H1 (cell line): ENCODE results near the gene KCNJ5.

Experiments used
- BRCA1 ChIP-seq: IDR thresholded peaks from 2 replicates; pipeline ENCODE4 v1.6.1; 2012; ENCODE audit warnings: low read depth, low read length, improper control_type of control experiment
- CHD2 ChIP-seq: IDR thresholded peaks from 2 replicates; pipeline ENCODE4 v1.6.1; 2012; ENCODE audit warnings: low read length, improper control_type of control experiment
- EP300 ChIP-seq, 2 experiments: IDR thresholded peaks; 1 replicate in 1 of 2; 2 replicates in 1 of 2; pipeline ENCODE4 v1.6.1; 2011 to 2012; ENCODE audit warnings: low read depth in 2 of 2, low read length in 2 of 2, mild to moderate bottlenecking in 2 of 2, borderline replicate concordance in 1 of 2, inconsistent platforms in 1 of 2, moderate library complexity in 1 of 2
- EZH2 ChIP-seq: fragments of 200-600 bp; sonication (generic); IDR thresholded peaks from 2 replicates; pipeline ENCODE4 v1.7.1; 2012; ENCODE audit warnings: low read depth, mild to moderate bottlenecking, moderate library complexity, low read length, inconsistent platforms; ENCODE audit not compliant: severe bottlenecking
- HDAC6 ChIP-seq: IDR thresholded peaks from one replicate; pipeline ENCODE4 v1.7.1; 2012; ENCODE audit warnings: low read depth, mild to moderate bottlenecking, inconsistent platforms, low read length, moderate library complexity
- JUND ChIP-seq: IDR thresholded peaks from 2 replicates; pipeline ENCODE4 v1.6.1; 2011; ENCODE audit warnings: mild to moderate bottlenecking, improper control_type of control experiment, low read length
- POLR2A ChIP-seq, 2 experiments: IDR thresholded peaks; 1 replicate in 1 of 2; 2 replicates in 1 of 2; pipeline ENCODE4 v1.6.1; 2011; ENCODE audit warnings: low read depth in 2 of 2, low read length in 2 of 2, mild to moderate bottlenecking in 2 of 2; ENCODE audit errors: control extremely low read depth in 1 of 2
- POU5F1 ChIP-seq: IDR thresholded peaks from 2 replicates; pipeline ENCODE4 v1.6.1; 2011; ENCODE audit warnings: low read depth, mild to moderate bottlenecking, low read length, moderate library complexity
- SP1 ChIP-seq: IDR thresholded peaks from 2 replicates; pipeline ENCODE4 v1.6.1; 2011; ENCODE audit warnings: low read depth, low read length
- SRF ChIP-seq: IDR thresholded peaks from 2 replicates; pipeline ENCODE4 v1.6.1; 2011; ENCODE audit warnings: mild to moderate bottlenecking, low read depth, low read length, moderate library complexity
- TF ChIP-seq, protein P1 (sequence below): IDR thresholded peaks from 2 replicates; pipeline ENCODE4 v1.6.1; 2012; ENCODE audit warnings: inconsistent platforms
- TF ChIP-seq, protein P2 (sequence below), 3 experiments: IDR thresholded peaks; 1 replicate in 2 of 3; 2 replicates in 1 of 3; pipeline versions ENCODE4 v1.5.1 to v1.6.1; 2011; ENCODE audit warnings: low read length in 3 of 3, mild to moderate bottlenecking in 3 of 3, inconsistent platforms in 2 of 3, low read depth in 1 of 3, moderate library complexity in 1 of 3; ENCODE audit not compliant: insufficient read depth in 1 of 3; ENCODE audit errors: control extremely low read depth in 1 of 3

DNA sequence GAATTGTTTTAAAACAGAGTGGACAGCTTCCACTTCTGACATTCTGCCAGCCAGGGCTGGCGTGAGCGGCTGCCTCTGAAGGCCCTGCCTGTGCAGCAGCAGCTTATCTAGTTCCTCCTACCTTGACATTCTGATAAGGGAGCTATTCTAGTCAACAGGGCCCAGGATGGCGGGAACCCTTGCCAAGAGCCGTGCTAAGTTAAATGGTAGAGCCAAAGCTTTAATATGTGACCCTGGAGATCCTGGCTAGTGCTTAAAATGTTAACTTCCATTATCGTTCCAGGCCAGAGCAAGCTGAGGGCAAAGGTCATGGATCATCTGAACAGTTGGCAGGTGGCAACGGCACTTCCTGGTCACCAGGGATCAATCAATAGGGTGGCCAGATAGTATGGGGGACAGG is 3.5 kb downstream of the KCNJ5 start:
- TF ChIP-seq JUND (no peak), SP1 (no peak), SRF (no peak), POU5F1 (no peak), EZH2 (no peak), CHD2 (no peak), POLR2A (IDR thresholded peaks at IDR 0.05; ENCODE audit: control extremely low read depth in 1 of 2, low read depth in 2 of 2, low read length in 2 of 2) (no peak), BRCA1 (no peak), EP300 (IDR thresholded peaks at IDR 0.05; ENCODE audit: borderline replicate concordance in 1 of 2, low read depth in 2 of 2, low read length in 2 of 2) (no peak), HDAC6 (no peak)
- TF ChIP-seq, protein P1, sequence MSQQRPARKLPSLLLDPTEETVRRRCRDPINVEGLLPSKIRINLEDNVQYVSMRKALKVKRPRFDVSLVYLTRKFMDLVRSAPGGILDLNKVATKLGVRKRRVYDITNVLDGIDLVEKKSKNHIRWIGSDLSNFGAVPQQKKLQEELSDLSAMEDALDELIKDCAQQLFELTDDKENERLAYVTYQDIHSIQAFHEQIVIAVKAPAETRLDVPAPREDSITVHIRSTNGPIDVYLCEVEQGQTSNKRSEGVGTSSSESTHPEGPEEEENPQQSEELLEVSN: no peak
- TF ChIP-seq, protein P2, sequence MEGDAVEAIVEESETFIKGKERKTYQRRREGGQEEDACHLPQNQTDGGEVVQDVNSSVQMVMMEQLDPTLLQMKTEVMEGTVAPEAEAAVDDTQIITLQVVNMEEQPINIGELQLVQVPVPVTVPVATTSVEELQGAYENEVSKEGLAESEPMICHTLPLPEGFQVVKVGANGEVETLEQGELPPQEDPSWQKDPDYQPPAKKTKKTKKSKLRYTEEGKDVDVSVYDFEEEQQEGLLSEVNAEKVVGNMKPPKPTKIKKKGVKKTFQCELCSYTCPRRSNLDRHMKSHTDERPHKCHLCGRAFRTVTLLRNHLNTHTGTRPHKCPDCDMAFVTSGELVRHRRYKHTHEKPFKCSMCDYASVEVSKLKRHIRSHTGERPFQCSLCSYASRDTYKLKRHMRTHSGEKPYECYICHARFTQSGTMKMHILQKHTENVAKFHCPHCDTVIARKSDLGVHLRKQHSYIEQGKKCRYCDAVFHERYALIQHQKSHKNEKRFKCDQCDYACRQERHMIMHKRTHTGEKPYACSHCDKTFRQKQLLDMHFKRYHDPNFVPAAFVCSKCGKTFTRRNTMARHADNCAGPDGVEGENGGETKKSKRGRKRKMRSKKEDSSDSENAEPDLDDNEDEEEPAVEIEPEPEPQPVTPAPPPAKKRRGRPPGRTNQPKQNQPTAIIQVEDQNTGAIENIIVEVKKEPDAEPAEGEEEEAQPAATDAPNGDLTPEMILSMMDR (IDR thresholded peaks at IDR 0.05; ENCODE audit: control extremely low read depth in 1 of 3, insufficient read depth in 1 of 3, low read depth in 1 of 3, low read length in 3 of 3): no peak
